KMS-11 (cell line): ENCODE results near the gene KLK1.

Source experiments
- H2AFZ ChIP-seq: fragments of 200-600 bp; sonication (generic); 2 replicates; pipeline ENCODE4 v1.6.1; 2016; ENCODE audit warnings: antibody characterized with exemption, mixed run types, low read depth
- H3K27ac ChIP-seq: fragments of 200-600 bp; sonication (generic); 2 replicates; pipeline ENCODE4 v1.6.1; 2016; ENCODE audit warnings: mild to moderate bottlenecking, mixed run types
- H3K27me3 ChIP-seq: fragments of 200-600 bp; sonication (generic); 2 replicates; pipeline ENCODE4 v1.6.1; 2017; ENCODE audit warnings: mild to moderate bottlenecking, low read depth, mixed run types, moderate library complexity; ENCODE audit not compliant: insufficient read depth
- H3K36me3 ChIP-seq: fragments of 200-600 bp; sonication (generic); 2 replicates; pipeline ENCODE4 v1.6.1; 2017; ENCODE audit warnings: mild to moderate bottlenecking, mixed run types; ENCODE audit not compliant: insufficient read depth
- H3K4me1 ChIP-seq: fragments of 200-600 bp; sonication (generic); 2 replicates; pipeline ENCODE4 v1.6.1; 2016; ENCODE audit warnings: mild to moderate bottlenecking, low read depth, mixed run types; ENCODE audit not compliant: poor library complexity, severe bottlenecking
- H3K4me2 ChIP-seq: fragments of 200-600 bp; sonication (generic); 2 replicates; pipeline ENCODE4 v1.7.0; 2016; ENCODE audit warnings: mild to moderate bottlenecking, mixed run types
- H3K4me3 ChIP-seq: fragments of 200-600 bp; sonication (generic); IDR thresholded peaks from 2 replicates; pipeline ENCODE4 v1.6.1; 2017; ENCODE audit warnings: low read depth, low read length, mixed read lengths; ENCODE audit not compliant: insufficient read depth
- H3K79me2 ChIP-seq: fragments of 200-600 bp; sonication (generic); 2 replicates; pipeline ENCODE4 v1.6.1; 2016; ENCODE audit warnings: low read depth, mixed run types; ENCODE audit not compliant: insufficient read depth
- H3K9ac ChIP-seq: fragments of 200-600 bp; sonication (generic); 2 replicates; pipeline ENCODE4 v1.6.1; 2016; ENCODE audit warnings: mild to moderate bottlenecking, mixed run types
- H4K20me1 ChIP-seq: fragments of 200-600 bp; sonication (generic); 2 replicates; pipeline ENCODE4 v1.6.1; 2016; ENCODE audit warnings: mild to moderate bottlenecking, mixed run types; ENCODE audit not compliant: insufficient read depth
- CTCF ChIP-seq: fragments of 200-600 bp; sonication (generic); conservative IDR thresholded peaks from 2 replicates; pipeline ENCODE4 v1.6.1; 2017; ENCODE audit warnings: low read depth, mild to moderate bottlenecking, antibody characterized with exemption, low read length, moderate library complexity, mixed read lengths

The KLK1 gene

GRCh38 chr19:50818859-50819472 lies 4.6 kb downstream of the KLK1 start:
- no peaks in the 10 kb centered on the region for H3K79me2 ChIP-seq
- H3K9ac ChIP-seq: no peak overlapping the region
- no peaks in the 10 kb centered on the region for H3K4me1 ChIP-seq
- TF ChIP-seq CTCF: no peak
- H3K4me2 ChIP-seq: no peak overlapping the region
- H4K20me1 ChIP-seq: no peaks in the 10 kb centered on the region
- H3K27ac ChIP-seq: no peak overlapping the region
- no peaks in the 10 kb centered on the region for H3K36me3 ChIP-seq
- H3K27me3 ChIP-seq: peaks cover 37% of the 10 kb centered on the region; the same call in 1 of the 2 replicates
- no peak overlapping the region for H2AFZ ChIP-seq
- no peak overlapping the region for H3K4me3 ChIP-seq

- no peaks in the 10 kb centered on the region for H3K79me2 ChIP-seq
- TF ChIP-seq CTCF: no peak
- no peak overlapping the region for H3K4me3 ChIP-seq
- H3K27me3 ChIP-seq: peaks cover 41% of the 10 kb centered on the region; the same call in 1 of the 2 replicates
- no peaks in the 10 kb centered on the region for H3K36me3 ChIP-seq
- no peak overlapping the region for H3K9ac ChIP-seq
- no peak overlapping the region for H3K27ac ChIP-seq
- no peaks in the 10 kb centered on the region for H3K4me1 ChIP-seq
- no peak overlapping the region for H3K4me2 ChIP-seq
- no peak overlapping the region for H2AFZ ChIP-seq
- H4K20me1 ChIP-seq: no peaks in the 10 kb centered on the region
Measured at GRCh38 chr19:50817941-50818858, 5.4 kb downstream of the KLK1 start.

GRCh38 chr19:50815439-50815838 lies 8.1 kb downstream of the KLK1 start:
- no peak for TF ChIP-seq CTCF
- Histone ChIP-seq H2AFZ (no peak overlapping the region), H3K27me3 (peaks cover 34% of the 10 kb centered on the region; the same call in 1 of the 2 replicates)

GRCh38 chr19:50814883-50815282 lies 8.7 kb downstream of the KLK1 start:
- TF ChIP-seq CTCF: no peak
- H2AFZ ChIP-seq: no peak overlapping the region
- H3K36me3 ChIP-seq: no peaks in the 10 kb centered on the region
- no peak overlapping the region for H3K4me2 ChIP-seq
- H4K20me1 ChIP-seq: no peaks in the 10 kb centered on the region
- peaks cover 28% of the 10 kb centered on the region; the same call in 1 of the 2 replicates for H3K27me3 ChIP-seq
- H3K79me2 ChIP-seq: no peaks in the 10 kb centered on the region
- H3K9ac ChIP-seq: no peak overlapping the region
- no peak overlapping the region for H3K27ac ChIP-seq
- H3K4me1 ChIP-seq: no peaks in the 10 kb centered on the region
- no peak overlapping the region for H3K4me3 ChIP-seq

More at GRCh38 chr19:50815439-50815838, 8.1 kb downstream of the KLK1 start:
- H3K9ac ChIP-seq: no peak overlapping the region
- H4K20me1 ChIP-seq: no peaks in the 10 kb centered on the region
- no peaks in the 10 kb centered on the region for H3K4me1 ChIP-seq
- H3K27ac ChIP-seq: no peak overlapping the region
- H3K4me2 ChIP-seq: no peak overlapping the region
- no peaks in the 10 kb centered on the region for H3K36me3 ChIP-seq
- H3K4me3 ChIP-seq: no peak overlapping the region
- no peaks in the 10 kb centered on the region for H3K79me2 ChIP-seq
